Uterus (tissue), 4 donors: ENCODE measurements around the gene ZDHHC14. TPM values are rescaled to one million over a fixed set of nuclear protein-coding genes. Genes with fewer than 3 reads are reported as not detected.

Experiments
- DNase-seq, 2 donors: peaks; one replicate each; pipeline ENCODE4 v3.0.0-alpha.2; 2019 to 2020
- H3K27ac ChIP-seq, 2 donors: fragments of 200-600 bp; sonication (generic); 1 replicate in 1 of 2; 2 replicates in 1 of 2; pipeline ENCODE4 v1.5.1; 2016 to 2018
- H3K27me3 ChIP-seq, 2 donors: fragments of 200-600 bp; sonication (generic); one replicate each; pipeline ENCODE4 v1.5.1; 2018 to 2019; ENCODE audit warnings: control low read depth in 1 of 2
- H3K36me3 ChIP-seq, 2 donors: fragments of 200-600 bp; sonication (generic); one replicate each; pipeline ENCODE4 v1.5.1; 2019; ENCODE audit warnings: control low read depth in 1 of 2
- H3K4me1 ChIP-seq, 2 donors: fragments of 200-600 bp; sonication (generic); one replicate each; pipeline ENCODE4 v1.5.1; 2018 to 2019; ENCODE audit warnings: control low read depth in 1 of 2
- H3K4me3 ChIP-seq, 2 donors: fragments of 200-600 bp; sonication (generic); 1 replicate in 1 of 2; 2 replicates in 1 of 2; pipeline ENCODE4 v1.5.1; 2018 to 2019; ENCODE audit warnings: mild to moderate bottlenecking in 1 of 2
- H3K9me3 ChIP-seq, 2 donors: fragments of 200-600 bp; sonication (generic); one replicate each; pipeline ENCODE4 v1.5.1; 2019; ENCODE audit warnings: control low read depth in 1 of 2
- CTCF ChIP-seq, 4 experiments: fragments of 200-600 bp in 2 of 4; fragments of 450-650 bp in 2 of 4; sonication (generic) in 2 of 4; IDR thresholded peaks; one replicate each; pipeline ENCODE4 v1.5.1; 2016 to 2019; ENCODE audit warnings: antibody characterized with exemption in 4 of 4, mild to moderate bottlenecking in 2 of 4, moderate library complexity in 1 of 4
- POLR2A ChIP-seq, 2 donors: fragments of 450-650 bp; IDR thresholded peaks; one replicate each; pipeline ENCODE4 v1.6.1; 2016; ENCODE audit warnings: antibody characterized with exemption in 2 of 2, mild to moderate bottlenecking in 1 of 2, moderate library complexity in 1 of 2
- intact Hi-C: fragments of 100-400 bp; cut with DNase I; formaldehyde crosslinking; loops from one replicate; pipeline ENCODE4 v1.15.1; 2023; ENCODE audit warnings: low total_unique reads
- total RNA-seq, 4 donors: library from RNA; depleted of rRNA in 3 of 4; stranded (reverse); fragments of >200 nt in 3 of 4; gene quantifications; one replicate each; pipeline versions ENCODE4 v1.1.0 to v1.2.4, GENCODE V29; 2014 to 2023
- donor health status: DM: yes; HTN: yes; CAD: no.

Gene ZDHHC14
- total RNA-seq, 4 donors from 2014 or later: 5.6 to 28.3 (median 12.9) TPM

GRCh38 chr6:157379656-157380457 lies 1.1 kb upstream of the ZDHHC14 start:
- Histone ChIP-seq H3K4me3 (peak overlapping the region; percentile 88 to 97), H3K9me3 (no peaks in the 10 kb centered on the region), H3K27ac (peak overlapping the region; percentile 95 to 96), H3K4me1 (peaks cover 0 to 8% of the 10 kb centered on the region in 2 donors), H3K36me3 (no peaks in the 10 kb centered on the region), H3K27me3 (no peaks in the 10 kb centered on the region)
- intact Hi-C loops: loop anchor here (10.0 kb wide), 1 partner anchor 55 kb away; the partner anchor contains the start of gene TMEM242
- peak in 1 of 2 donors; percentile 15 for TF ChIP-seq POLR2A (IDR thresholded peaks at IDR 0.05)
- TF ChIP-seq CTCF (IDR thresholded peaks at IDR 0.05): no peak
- peak; percentile 89 to 92 for DNase-seq

- H3K4me3 ChIP-seq: peak overlapping the region; percentile 88 to 97
- TF ChIP-seq CTCF (IDR thresholded peaks at IDR 0.05) (no peak), POLR2A (IDR thresholded peaks at IDR 0.05) (no peak)
- H3K36me3 ChIP-seq: no peaks in the 10 kb centered on the region
- no peaks in the 10 kb centered on the region for H3K9me3 ChIP-seq
- DNase-seq: no peak
- intact Hi-C loops: loop anchor here (10.0 kb wide), 1 partner anchor 56 kb away; the partner anchor contains the start of gene TMEM242
- no peaks in the 10 kb centered on the region for H3K27me3 ChIP-seq
- H3K27ac ChIP-seq: peak overlapping the region; percentile 95 to 96
- H3K4me1 ChIP-seq: peaks cover 0 to 8% of the 10 kb centered on the region in 2 donors
Observed at GRCh38 chr6:157380458-157380778, 572 bp upstream of the ZDHHC14 start.

GRCh38 chr6:157381631-157382621 lies 936 bp downstream of the ZDHHC14 start:
- peak in 3 of 4 experiments; percentile 12 to 29 (median 23) for TF ChIP-seq CTCF (IDR thresholded peaks at IDR 0.05)
- TF ChIP-seq POLR2A (IDR thresholded peaks at IDR 0.05): no peak
- Histone ChIP-seq H3K9me3 (no peaks in the 10 kb centered on the region), H3K27me3 (no peaks in the 10 kb centered on the region), H3K27ac (peak overlapping the region; percentile 95 to 96), H3K4me1 (peaks cover 0 to 8% of the 10 kb centered on the region in 2 donors), H3K4me3 (peak overlapping the region; percentile 88 to 97), H3K36me3 (no peaks in the 10 kb centered on the region)
- intact Hi-C loops: loop anchor here (10.0 kb wide), 1 partner anchor 57 kb away; the partner anchor contains the start of gene TMEM242
- DNase-seq: peak; percentile 64 to 72

- peaks cover 0 to 8% of the 10 kb centered on the region in 2 donors for H3K4me1 ChIP-seq
- TF ChIP-seq CTCF (IDR thresholded peaks at IDR 0.05) (no peak), POLR2A (IDR thresholded peaks at IDR 0.05) (no peak)
- peak overlapping the region; percentile 88 to 97 for H3K4me3 ChIP-seq
- H3K27ac ChIP-seq: peak overlapping the region; percentile 95 to 96
- H3K36me3 ChIP-seq: no peaks in the 10 kb centered on the region
- H3K27me3 ChIP-seq: no peaks in the 10 kb centered on the region
- H3K9me3 ChIP-seq: no peaks in the 10 kb centered on the region
- no peak for DNase-seq
- intact Hi-C loops: loop anchor here (10.0 kb wide), 1 partner anchor 58 kb away; the partner anchor contains the start of gene TMEM242
Observed at GRCh38 chr6:157382821-157383220, 1.8 kb downstream of the ZDHHC14 start.
